OCI-LY3 (cell line): Measurements from ENCODE around the gene LEAP2.

ENCODE experiments used
- H2AFZ ChIP-seq: fragments of 200-600, 300-600 bp; shearing (Covaris generic); 2 replicates; pipeline ENCODE4 v1.6.0; 2014; ENCODE audit warnings: antibody characterized with exemption, low read depth, low read length
- H3K27ac ChIP-seq: fragments of 200-600, 300-600 bp; sonication (generic); 2 replicates; pipeline ENCODE4 v1.5.1; 2014; ENCODE audit warnings: mild to moderate bottlenecking, low read length, moderate library complexity, mixed read lengths
- H3K27me3 ChIP-seq: fragments of 200-600, 300-600 bp; sonication (generic); 2 replicates; pipeline ENCODE4 v1.6.1; 2014; ENCODE audit warnings: low read depth, low read length, mixed read lengths
- H3K36me3 ChIP-seq: fragments of 200-600, 300-600 bp; sonication (generic); replicated peaks from 2 replicates; pipeline ENCODE3; 2014; ENCODE audit warnings: low read depth, low read length, mixed read lengths
- H3K4me1 ChIP-seq: fragments of 300-600, 200-600 bp; sonication (generic); 2 replicates; pipeline ENCODE4 v1.6.1; 2014; ENCODE audit warnings: low read length, mixed read lengths
- H3K4me2 ChIP-seq: fragments of 200-600, 300-600 bp; sonication (generic); 2 replicates; pipeline ENCODE4 v1.6.1; 2014; ENCODE audit warnings: low read length, mixed read lengths
- H3K4me3 ChIP-seq: fragments of 300-600, 200-600 bp; sonication (generic); 2 replicates; pipeline ENCODE4 v1.5.1; 2014; ENCODE audit warnings: antibody characterized with exemption, mild to moderate bottlenecking, low read length, moderate library complexity
- H3K79me2 ChIP-seq: fragments of 300-600, 200-600 bp; shearing (Covaris generic); 2 replicates; pipeline ENCODE4 v1.6.1; 2014; ENCODE audit warnings: mild to moderate bottlenecking, low read length, mixed read lengths
- H3K9ac ChIP-seq: fragments of 300-600, 200-600 bp; shearing (Covaris generic); 2 replicates; pipeline ENCODE4 v1.6.0; 2014; ENCODE audit warnings: mild to moderate bottlenecking, low read length, moderate library complexity
- H3K9me3 ChIP-seq: fragments of 200-600, 300-600 bp; shearing (Covaris generic); 2 replicates; pipeline ENCODE4 v1.6.1; 2014; ENCODE audit warnings: low read length, mixed read lengths; ENCODE audit not compliant: insufficient read depth
- H4K20me1 ChIP-seq: fragments of 200-600, 300-600 bp; sonication (generic); 2 replicates; pipeline ENCODE4 v1.6.1; 2016; ENCODE audit warnings: low read length, mixed read lengths; ENCODE audit not compliant: insufficient read depth
- CTCF ChIP-seq: fragments of 200-600, 300-600 bp; sonication (generic); IDR thresholded peaks from 2 replicates; pipeline ENCODE4 v1.5.1; 2014; ENCODE audit warnings: antibody characterized with exemption, low read length, low read depth
- EZH2phosphoT487 ChIP-seq: fragments of 200-600 bp; shearing (Covaris generic); IDR thresholded peaks from 2 replicates; pipeline ENCODE4 v1.6.1; 2018; ENCODE audit warnings: antibody characterized with exemption, mixed run types, low read depth

Gene LEAP2

GRCh38 chr5:132849347-132849746 lies 24.1 kb upstream of the LEAP2 start:
- no peak overlapping the region for H2AFZ ChIP-seq
- TF ChIP-seq EZH2phosphoT487 (no peak), CTCF (no peak)
- no peaks in the 10 kb centered on the region for H3K79me2 ChIP-seq
- no peak overlapping the region for H3K27ac ChIP-seq
- no peak overlapping the region for H3K9ac ChIP-seq
- no peaks in the 10 kb centered on the region for H3K27me3 ChIP-seq
- H3K9me3 ChIP-seq, result no peaks in the 10 kb centered on the region
- H3K4me1 ChIP-seq, result no peaks in the 10 kb centered on the region
- no peak overlapping the region for H3K4me2 ChIP-seq
- no peaks in the 10 kb centered on the region for H3K36me3 ChIP-seq
- H4K20me1 ChIP-seq, result no peaks in the 10 kb centered on the region
- no peak overlapping the region for H3K4me3 ChIP-seq

GRCh38 chr5:132850066-132850465 lies 23.4 kb upstream of the LEAP2 start:
- no peak for TF ChIP-seq EZH2phosphoT487
- TF ChIP-seq CTCF, result no peak
- H4K20me1 ChIP-seq, result no peaks in the 10 kb centered on the region
- no peaks in the 10 kb centered on the region for H3K27me3 ChIP-seq
- H3K4me1 ChIP-seq, result no peaks in the 10 kb centered on the region
- H3K9me3 ChIP-seq, result no peaks in the 10 kb centered on the region
- no peak overlapping the region for H2AFZ ChIP-seq
- H3K4me3 ChIP-seq, result no peak overlapping the region
- no peaks in the 10 kb centered on the region for H3K79me2 ChIP-seq
- H3K4me2 ChIP-seq, result no peak overlapping the region
- no peaks in the 10 kb centered on the region for H3K36me3 ChIP-seq
- no peak overlapping the region for H3K27ac ChIP-seq
- no peak overlapping the region for H3K9ac ChIP-seq

- Histone ChIP-seq H3K4me2 (no peak overlapping the region), H3K79me2 (no peaks in the 10 kb centered on the region), H3K4me1 (no peaks in the 10 kb centered on the region), H3K9me3 (no peaks in the 10 kb centered on the region), H3K27me3 (no peaks in the 10 kb centered on the region), H3K4me3 (no peak overlapping the region), H3K27ac (no peak overlapping the region), H3K9ac (no peak overlapping the region), H4K20me1 (no peaks in the 10 kb centered on the region), H2AFZ (no peak overlapping the region), H3K36me3 (no peaks in the 10 kb centered on the region)
- no peak for TF ChIP-seq EZH2phosphoT487
- no peak for TF ChIP-seq CTCF
These were observed 20.1 kb upstream of the LEAP2 start for GRCh38 chr5:132853323-132853722.

- Histone ChIP-seq H3K9ac (no peak overlapping the region), H3K27ac (no peak overlapping the region), H3K4me2 (no peak overlapping the region), H4K20me1 (no peaks in the 10 kb centered on the region), H3K79me2 (no peaks in the 10 kb centered on the region), H3K27me3 (no peaks in the 10 kb centered on the region), H2AFZ (no peak overlapping the region), H3K4me3 (no peak overlapping the region), H3K9me3 (no peaks in the 10 kb centered on the region), H3K4me1 (no peaks in the 10 kb centered on the region), H3K36me3 (no peaks in the 10 kb centered on the region)
- TF ChIP-seq CTCF, result no peak
- no peak for TF ChIP-seq EZH2phosphoT487
These were observed 19.7 kb upstream of the LEAP2 start for GRCh38 chr5:132853790-132854189.
